GM06990 (cell line): ENCODE measurements around the gene WNK2.
"Not testable (repeated sequence)": the region's sequence is repeated elsewhere in the genome, so short reads cannot be mapped to it uniquely, and the experiment has no call there.

Experiments
- DNase-seq: peaks from one replicate; pipeline ENCODE4 v3.0.0-alpha.2; 2011; ENCODE audit not compliant: insufficient read length; ENCODE audit errors: extremely low read depth
- H3K27me3 ChIP-seq: replicated peaks from 2 replicates; pipeline ENCODE4 v1.6.0; 2011; ENCODE audit warnings: low read length; ENCODE audit not compliant: control insufficient read depth, insufficient read depth
- H3K36me3 ChIP-seq: 2 replicates; pipeline ENCODE4 v1.5.1; 2011; ENCODE audit warnings: low read length; ENCODE audit not compliant: control insufficient read depth, insufficient read depth
- H3K4me3 ChIP-seq: replicated peaks from 2 replicates; pipeline ENCODE4 v1.5.1; 2011; ENCODE audit warnings: low read depth, mild to moderate bottlenecking, control low read depth, low read length
- TF ChIP-seq, protein P1 (sequence below): IDR thresholded peaks from 2 replicates; pipeline ENCODE4 v1.5.1; 2011; ENCODE audit warnings: low read length, control low read depth, mild to moderate bottlenecking, inconsistent platforms; ENCODE audit not compliant: insufficient read depth, poor library complexity, severe bottlenecking

WNK2 gene

DNA sequence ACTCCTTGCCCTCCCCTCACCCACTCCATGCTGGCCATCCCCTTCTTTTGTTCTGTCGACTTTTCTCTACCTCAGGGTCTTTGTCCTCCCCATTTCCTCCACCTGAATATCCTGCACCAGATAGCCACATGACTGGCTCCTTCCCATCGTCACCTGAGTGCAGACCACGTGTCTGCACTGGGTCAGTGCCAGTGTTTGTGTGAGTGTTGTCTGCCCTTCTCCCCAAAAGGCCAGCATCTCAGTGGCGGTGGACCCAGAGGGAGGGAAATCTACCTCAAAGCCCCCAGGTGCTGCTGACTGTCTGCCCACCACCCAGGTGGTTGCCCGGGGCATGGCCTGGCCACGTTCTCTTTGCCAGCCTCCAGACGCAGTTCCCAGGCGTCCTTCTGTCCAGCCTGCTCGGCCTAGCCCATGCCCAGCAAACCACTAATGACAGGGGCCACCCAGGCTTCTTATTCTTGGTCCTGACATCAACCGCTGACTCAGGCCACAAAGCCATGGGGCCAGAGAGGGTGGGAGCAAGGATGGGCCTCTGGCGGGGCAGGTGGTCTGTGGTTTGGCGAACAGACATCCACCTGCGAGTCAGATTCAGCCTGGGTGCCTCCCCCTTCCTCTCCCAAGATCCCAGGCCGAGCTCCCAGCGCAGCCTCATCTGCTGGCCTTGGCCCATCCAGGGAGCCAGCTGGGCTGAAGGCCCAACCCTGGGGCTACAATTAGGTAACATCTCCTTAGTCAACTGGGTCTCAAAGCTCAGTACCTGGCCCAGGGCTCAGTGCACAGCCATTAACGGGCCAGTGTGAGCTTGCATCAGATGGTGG lies 44.4 kb upstream of the WNK2 start:
- Histone ChIP-seq H3K4me3 (no peak overlapping the region), H3K27me3 (no peaks in the 10 kb centered on the region), H3K36me3 (no peaks in the 10 kb centered on the region)
- DNase-seq = no peak
- TF ChIP-seq, protein P1, sequence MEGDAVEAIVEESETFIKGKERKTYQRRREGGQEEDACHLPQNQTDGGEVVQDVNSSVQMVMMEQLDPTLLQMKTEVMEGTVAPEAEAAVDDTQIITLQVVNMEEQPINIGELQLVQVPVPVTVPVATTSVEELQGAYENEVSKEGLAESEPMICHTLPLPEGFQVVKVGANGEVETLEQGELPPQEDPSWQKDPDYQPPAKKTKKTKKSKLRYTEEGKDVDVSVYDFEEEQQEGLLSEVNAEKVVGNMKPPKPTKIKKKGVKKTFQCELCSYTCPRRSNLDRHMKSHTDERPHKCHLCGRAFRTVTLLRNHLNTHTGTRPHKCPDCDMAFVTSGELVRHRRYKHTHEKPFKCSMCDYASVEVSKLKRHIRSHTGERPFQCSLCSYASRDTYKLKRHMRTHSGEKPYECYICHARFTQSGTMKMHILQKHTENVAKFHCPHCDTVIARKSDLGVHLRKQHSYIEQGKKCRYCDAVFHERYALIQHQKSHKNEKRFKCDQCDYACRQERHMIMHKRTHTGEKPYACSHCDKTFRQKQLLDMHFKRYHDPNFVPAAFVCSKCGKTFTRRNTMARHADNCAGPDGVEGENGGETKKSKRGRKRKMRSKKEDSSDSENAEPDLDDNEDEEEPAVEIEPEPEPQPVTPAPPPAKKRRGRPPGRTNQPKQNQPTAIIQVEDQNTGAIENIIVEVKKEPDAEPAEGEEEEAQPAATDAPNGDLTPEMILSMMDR = no peak

GRCh38 chr9:93141771-93142483 lies 42.0 kb upstream of the WNK2 start:
- no peaks in the 10 kb centered on the region for H3K36me3 ChIP-seq
- no peak overlapping the region for H3K4me3 ChIP-seq
- DNase-seq = no peak
- TF ChIP-seq, protein P1 = no peak
- H3K27me3 ChIP-seq = no peaks in the 10 kb centered on the region

DNA sequence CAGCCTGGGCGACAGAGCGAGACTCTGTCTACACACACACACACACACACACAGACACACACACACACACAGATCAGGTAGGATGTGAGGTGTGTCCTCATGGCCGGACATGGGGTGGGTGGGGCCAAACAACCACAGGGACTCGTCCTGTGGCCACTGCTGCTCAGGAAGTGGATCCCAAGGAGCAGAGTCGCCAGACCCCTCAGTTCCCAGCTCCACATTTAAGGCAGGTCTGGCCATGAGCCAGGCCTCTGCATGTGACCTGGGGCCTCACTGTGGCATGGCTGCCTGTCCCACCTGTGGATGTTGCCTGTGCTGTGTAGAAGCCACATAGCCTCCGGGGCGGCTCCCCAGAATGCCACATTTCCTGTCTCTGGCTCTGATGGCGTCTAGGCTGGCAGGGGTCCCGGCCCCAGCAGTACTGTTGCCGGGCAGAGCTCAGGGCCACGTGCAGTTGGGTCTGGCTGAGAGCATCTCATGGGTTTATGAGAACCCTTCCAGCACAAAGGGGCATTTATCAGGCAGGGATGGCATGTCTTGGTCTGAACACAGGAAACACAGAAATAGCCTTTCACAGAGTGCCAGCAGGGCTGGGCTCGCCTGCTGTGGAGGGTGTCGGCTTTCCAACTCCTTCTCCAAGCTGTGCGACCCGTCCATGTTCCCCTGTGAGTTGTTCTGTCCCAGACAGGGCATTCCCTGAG lies 40.0 kb upstream of the WNK2 start:
- Histone ChIP-seq H3K36me3 (no peaks in the 10 kb centered on the region), H3K27me3 (no peaks in the 10 kb centered on the region), H3K4me3 (no peak overlapping the region)
- TF ChIP-seq, protein P1 = no peak
- DNase-seq = peak; percentile 53

GRCh38 chr9:93146696-93147095 lies 37.2 kb upstream of the WNK2 start:
- H3K27me3 ChIP-seq, DNase-seq, H3K36me3 ChIP-seq, H3K4me3 ChIP-seq: not testable (repeated sequence)

DNA sequence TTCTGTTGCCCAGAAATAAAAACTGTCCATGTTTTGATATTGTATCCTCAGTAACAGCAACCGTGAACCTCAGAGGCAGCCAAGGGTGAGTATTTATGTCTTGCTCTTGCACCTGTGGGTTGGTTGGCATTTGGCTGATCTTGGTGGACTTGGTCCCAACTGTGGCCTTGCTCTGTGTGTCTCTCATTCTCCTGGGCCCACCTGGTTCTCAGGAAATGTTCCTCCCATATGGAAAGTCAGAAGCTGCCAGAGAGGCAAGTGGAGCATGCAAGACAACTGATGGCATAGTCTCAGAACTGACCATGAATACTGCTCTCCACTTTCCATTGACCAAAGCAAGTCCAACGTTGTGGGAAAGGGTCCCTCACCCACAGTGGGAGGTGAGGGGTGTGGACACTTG lies 36.3 kb upstream of the WNK2 start:
- Histone ChIP-seq H3K36me3 (no peaks in the 10 kb centered on the region), H3K27me3 (no peaks in the 10 kb centered on the region), H3K4me3 (no peak overlapping the region)
- TF ChIP-seq, protein P1 = no peak
- DNase-seq = no peak

DNA sequence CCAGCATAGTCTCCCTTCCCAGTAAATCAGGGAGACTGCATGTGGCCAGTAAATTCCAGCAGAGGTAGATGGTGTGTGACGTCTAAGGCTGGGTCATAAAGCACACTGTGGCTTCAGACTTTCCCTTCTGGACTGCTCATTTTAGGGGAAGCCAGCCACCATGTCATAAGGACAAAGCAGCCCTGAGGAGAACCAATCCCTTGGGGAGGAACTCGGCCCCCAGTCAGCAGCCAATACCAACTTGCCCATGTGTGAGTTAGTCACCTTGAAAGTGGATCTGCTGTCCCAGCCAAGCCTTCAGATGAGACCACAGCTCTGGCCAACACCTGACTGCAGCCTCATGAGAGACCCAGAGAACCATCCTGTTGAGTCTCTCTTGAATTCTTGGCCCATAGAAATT lies 35.2 kb upstream of the WNK2 start:
- DNase-seq = no peak
- Histone ChIP-seq H3K36me3 (no peaks in the 10 kb centered on the region), H3K27me3 (no peaks in the 10 kb centered on the region), H3K4me3 (no peak overlapping the region)
- TF ChIP-seq, protein P1 = no peak
